NCI-H748 (cell line): ENCODE measurements around the gene MTG2.
"Not testable (repeated sequence)": the region's sequence is repeated elsewhere in the genome, so short reads cannot be mapped to it uniquely, and the experiment has no call there.

ENCODE experiments used
- DNase-seq: peaks from one replicate; lab custom pipeline; 2025; ENCODE audit not compliant: unreplicated experiment; lab: John Stamatoyannopoulos, UW

MTG2 gene

GRCh38 chr20:62143957-62144825 lies 38.6 kb upstream of the MTG2 start:
- peak; percentile 48 for DNase-seq

GRCh38 chr20:62145688-62146018 lies 37.2 kb upstream of the MTG2 start:
- no peak for DNase-seq

GRCh38 chr20:62146019-62146755 lies 36.6 kb upstream of the MTG2 start:
- DNase-seq: no peak

- DNase-seq: no peak
Measured at GRCh38 chr20:62147125-62147524, 35.7 kb upstream of the MTG2 start.

GRCh38 chr20:62147528-62147927 lies 35.3 kb upstream of the MTG2 start:
- no peak for DNase-seq

- DNase-seq: not testable (repeated sequence)
Measured at GRCh38 chr20:62148383-62148782, 34.4 kb upstream of the MTG2 start.

GRCh38 chr20:62148908-62149314 lies 33.9 kb upstream of the MTG2 start:
- DNase-seq: peak; percentile 13

- DNase-seq: no peak
Measured at GRCh38 chr20:62149532-62150309, 33.1 kb upstream of the MTG2 start.

- no peak for DNase-seq
Measured at GRCh38 chr20:62150310-62150575, 32.6 kb upstream of the MTG2 start.

- no peak for DNase-seq
Measured at GRCh38 chr20:62151225-62151624, 31.6 kb upstream of the MTG2 start.

GRCh38 chr20:62151835-62152364 lies 30.9 kb upstream of the MTG2 start:
- no peak for DNase-seq

- DNase-seq: no peak
Measured at GRCh38 chr20:62155428-62156253, 27.2 kb upstream of the MTG2 start.

- DNase-seq: no peak
Measured at GRCh38 chr20:62156254-62156556, 26.6 kb upstream of the MTG2 start.

GRCh38 chr20:62156592-62157386 lies 26.0 kb upstream of the MTG2 start:
- peak; percentile 24 for DNase-seq

- DNase-seq: no peak
Measured at GRCh38 chr20:62157387-62158087, 25.3 kb upstream of the MTG2 start.

- no peak for DNase-seq
Measured at GRCh38 chr20:62158088-62158400, 24.8 kb upstream of the MTG2 start.

- DNase-seq: no peak
Measured at GRCh38 chr20:62158541-62158940, 24.3 kb upstream of the MTG2 start.

- DNase-seq: no peak
Measured at GRCh38 chr20:62159052-62159451, 23.8 kb upstream of the MTG2 start.

- DNase-seq: no peak
Measured at GRCh38 chr20:62159839-62160238, 23.0 kb upstream of the MTG2 start.

GRCh38 chr20:62160253-62160652 lies 22.6 kb upstream of the MTG2 start:
- DNase-seq: no peak
